ENCODE results near the gene NPAS4. TPM values are rescaled to one million over a fixed set of nuclear protein-coding genes. Genes with fewer than 3 reads are reported as not detected.

NPAS4 gene
- total and polyA plus RNA-seq, 9 of the 15 experiments (the other 6 are each of a cell fraction or from before 2014, with no cell fraction given), result not detected

DNA sequence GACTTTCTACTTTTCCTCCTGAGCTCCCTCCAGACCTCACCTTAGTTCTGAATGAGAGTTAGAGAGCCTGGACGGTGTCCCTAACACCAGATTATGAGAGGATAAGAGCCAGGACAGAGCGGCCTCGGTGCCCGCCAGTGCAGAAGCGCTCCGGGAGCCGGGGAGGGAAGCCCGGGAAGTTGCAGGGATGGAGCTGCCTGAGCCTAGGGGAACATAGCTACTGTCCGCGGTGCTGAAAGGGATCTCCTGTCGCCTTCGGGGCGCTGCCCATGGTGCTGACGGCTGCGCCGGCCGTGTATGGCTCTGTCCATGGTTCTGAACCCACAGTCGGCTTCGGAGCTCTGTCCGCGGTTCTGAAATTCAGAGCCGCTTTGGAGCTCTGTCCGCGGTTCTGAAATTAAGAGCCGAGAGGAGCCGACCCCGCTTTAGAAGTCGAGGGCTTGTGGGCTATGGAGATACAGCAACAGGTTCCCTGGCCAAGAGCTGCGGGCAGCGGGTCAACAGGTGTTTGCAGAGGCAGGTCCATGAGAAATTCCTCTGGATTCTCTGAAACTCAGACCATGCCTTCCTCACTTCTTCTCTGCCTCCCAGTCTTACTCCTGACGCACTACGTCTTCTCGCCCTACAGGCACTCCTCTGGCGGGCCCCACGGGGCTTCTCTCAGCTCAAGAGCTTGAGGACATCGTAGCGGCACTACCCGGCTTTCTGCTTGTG is 814 bp downstream of the NPAS4 start (continued):
- peak; percentile 100 for TF ChIP-seq ZNF589 (CRISPR knock-in tag; IDR thresholded peaks at IDR 0.05; ENCODE audit: low read depth)
- TF ChIP-seq MYBL2 (IDR thresholded peaks at IDR 0.05; ENCODE audit: low read depth), result no peak
- TF ChIP-seq MYBL2 (CRISPR knock-in tag; IDR thresholded peaks at IDR 0.05; ENCODE audit: borderline replicate concordance), result peak; percentile 97
- TF ChIP-seq POLR2AphosphoS5 (IDR thresholded peaks at IDR 0.05; ENCODE audit: control insufficient read depth, insufficient read depth, low read depth, low read length), result peak; percentile 91
- peak; percentile 99 for TF ChIP-seq ZNF431 (CRISPR knock-in tag; IDR thresholded peaks at IDR 0.05)
- TF ChIP-seq JUND (IDR thresholded peaks at IDR 0.05; ENCODE audit: borderline replicate concordance, low read depth, low read length), result peak; percentile 80
- TF ChIP-seq JUND (tag; IDR thresholded peaks at IDR 0.05; ENCODE audit: borderline replicate concordance, low read depth, low read length), result peak; percentile 82; the same call in 1 of the 3 replicates
- TF ChIP-seq NFXL1 (CRISPR knock-in tag; IDR thresholded peaks at IDR 0.05), result peak; percentile 93
- no peak for TF ChIP-seq TSC22D4 (tag; IDR thresholded peaks at IDR 0.05)
- no peak for TF ChIP-seq ZSCAN29 (IDR thresholded peaks at IDR 0.05)
- TF ChIP-seq HLTF (IDR thresholded peaks at IDR 0.05), result no peak
- peak; percentile 98 for TF ChIP-seq ZNF311 (CRISPR knock-in tag; IDR thresholded peaks at IDR 0.05)
- no peak for TF ChIP-seq SAFB2 (IDR thresholded peaks at IDR 0.05; ENCODE audit: borderline replicate concordance, low read depth, low read length, severe bottlenecking)
- TF ChIP-seq PRDM10 (IDR thresholded peaks at IDR 0.05; ENCODE audit: partially characterized antibody), result no peak
- TF ChIP-seq ZNF384 (IDR thresholded peaks at IDR 0.05; ENCODE audit: low read depth, low read length), result peak; percentile 35; the same call in 1 of the 2 replicates
- no peak for TF ChIP-seq ZNF696 (CRISPR knock-in tag; conservative IDR thresholded peaks at IDR 0.05)
- no peak for TF ChIP-seq BRD4 (IDR thresholded peaks at IDR 0.05)
- TF ChIP-seq RBM39 (optimal IDR thresholded peaks at IDR 0.05; ENCODE audit: low read depth, low read length), result peak; percentile 98
- TF ChIP-seq ZNF175 (CRISPR knock-in tag; IDR thresholded peaks at IDR 0.05; ENCODE audit: low read depth), result peak; percentile 100
- TF ChIP-seq ZNF75A (CRISPR knock-in tag; IDR thresholded peaks at IDR 0.05), result peak; percentile 66
- TF ChIP-seq HEY1 (CRISPR knock-in tag; IDR thresholded peaks at IDR 0.05; ENCODE audit: borderline replicate concordance), result peak; percentile 51; the same call in 1 of the 2 replicates
- TF ChIP-seq, protein P1, sequence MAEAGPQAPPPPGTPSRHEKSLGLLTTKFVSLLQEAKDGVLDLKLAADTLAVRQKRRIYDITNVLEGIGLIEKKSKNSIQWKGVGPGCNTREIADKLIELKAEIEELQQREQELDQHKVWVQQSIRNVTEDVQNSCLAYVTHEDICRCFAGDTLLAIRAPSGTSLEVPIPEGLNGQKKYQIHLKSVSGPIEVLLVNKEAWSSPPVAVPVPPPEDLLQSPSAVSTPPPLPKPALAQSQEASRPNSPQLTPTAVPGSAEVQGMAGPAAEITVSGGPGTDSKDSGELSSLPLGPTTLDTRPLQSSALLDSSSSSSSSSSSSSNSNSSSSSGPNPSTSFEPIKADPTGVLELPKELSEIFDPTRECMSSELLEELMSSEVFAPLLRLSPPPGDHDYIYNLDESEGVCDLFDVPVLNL (CRISPR knock-in tag; IDR thresholded peaks at IDR 0.05; ENCODE audit: low read depth), result peak; percentile 99
- TF ChIP-seq, protein P2, sequence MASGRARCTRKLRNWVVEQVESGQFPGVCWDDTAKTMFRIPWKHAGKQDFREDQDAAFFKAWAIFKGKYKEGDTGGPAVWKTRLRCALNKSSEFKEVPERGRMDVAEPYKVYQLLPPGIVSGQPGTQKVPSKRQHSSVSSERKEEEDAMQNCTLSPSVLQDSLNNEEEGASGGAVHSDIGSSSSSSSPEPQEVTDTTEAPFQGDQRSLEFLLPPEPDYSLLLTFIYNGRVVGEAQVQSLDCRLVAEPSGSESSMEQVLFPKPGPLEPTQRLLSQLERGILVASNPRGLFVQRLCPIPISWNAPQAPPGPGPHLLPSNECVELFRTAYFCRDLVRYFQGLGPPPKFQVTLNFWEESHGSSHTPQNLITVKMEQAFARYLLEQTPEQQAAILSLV (tag; IDR thresholded peaks at IDR 0.05), result peak; percentile 91
- TF ChIP-seq CC2D1A (IDR thresholded peaks at IDR 0.05), result peak; percentile 81
